ENCODE measurements around the gene LRRC71.

LRRC71 gene

DNA sequence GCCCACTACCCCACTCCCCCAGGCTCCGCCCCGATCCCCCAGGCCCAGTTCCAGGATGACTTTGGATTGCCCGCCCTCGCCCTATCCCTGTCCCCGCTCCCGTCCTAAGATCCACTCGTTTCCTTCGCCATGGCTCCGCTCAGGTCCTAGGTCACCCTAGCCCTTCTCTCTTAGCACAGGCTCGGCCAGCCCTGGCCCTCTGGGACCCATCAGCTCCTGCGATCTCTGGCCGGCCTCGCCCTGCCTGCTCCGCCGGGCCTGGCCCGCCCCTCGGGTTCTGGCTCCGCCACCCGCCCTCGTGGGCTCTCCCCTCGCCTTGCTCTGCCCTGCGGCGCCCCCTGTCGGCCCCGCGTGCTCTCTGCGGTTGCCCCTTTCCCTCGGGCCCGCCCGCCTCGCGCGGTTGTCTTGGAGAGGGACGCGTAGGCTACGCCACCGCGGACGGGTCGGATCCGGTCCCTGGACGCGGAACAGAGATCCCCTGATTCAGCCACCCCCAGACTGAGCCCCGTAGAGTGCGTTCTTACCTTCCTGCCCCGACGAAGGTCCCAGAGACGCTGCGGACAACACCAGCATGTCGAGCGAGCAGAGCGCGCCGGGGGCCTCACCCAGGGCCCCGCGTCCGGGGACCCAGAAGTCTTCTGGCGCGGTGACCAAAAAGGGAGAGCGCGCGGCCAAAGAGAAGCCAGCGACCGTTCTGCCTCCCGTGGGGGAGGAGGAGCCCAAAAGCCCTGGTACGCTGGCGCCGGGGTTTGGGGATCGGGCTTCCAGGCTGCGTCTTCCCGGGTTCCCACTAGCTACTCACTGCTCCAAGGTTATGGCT is at the start of gene LRRC71:
TSS of gene LRRC71 (plus strand) at position 400 of the 820 bp plus-strand sequence. CDS start at position 572, 172 bp downstream.
- peak; percentile 63 for DNase-seq (ENCODE audit: low read depth)
- H3K4me3 ChIP-seq (ENCODE audit: low read depth, low read length), result no peak within 1 kb of the TSS
- TF ChIP-seq CTCF (IDR thresholded peaks at IDR 0.05; ENCODE audit: low read depth, low read length) (peak; percentile 42), POLR2A (IDR thresholded peaks at IDR 0.05; ENCODE audit: extremely low read depth, insufficient read length) (no peak), MYC (IDR thresholded peaks at IDR 0.05; ENCODE audit: low read depth, low read length) (no peak)

DNA sequence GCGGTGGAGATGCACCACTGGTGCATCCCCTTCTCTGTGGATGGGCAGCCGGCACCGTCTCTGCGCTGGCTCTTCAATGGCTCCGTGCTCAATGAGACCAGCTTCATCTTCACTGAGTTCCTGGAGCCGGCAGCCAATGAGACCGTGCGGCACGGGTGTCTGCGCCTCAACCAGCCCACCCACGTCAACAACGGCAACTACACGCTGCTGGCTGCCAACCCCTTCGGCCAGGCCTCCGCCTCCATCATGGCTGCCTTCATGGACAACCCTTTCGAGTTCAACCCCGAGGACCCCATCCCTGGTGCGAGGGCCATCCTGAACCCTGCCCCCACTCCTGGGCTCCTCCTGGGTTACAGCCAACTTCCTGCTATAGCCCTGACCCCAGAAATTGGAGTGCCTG is 46.8 kb upstream of the LRRC71 start:
- no peak for DNase-seq (ENCODE audit: low read depth)
- H3K4me3 ChIP-seq (ENCODE audit: low read depth, low read length), result no peak overlapping the region
- TF ChIP-seq MYC (IDR thresholded peaks at IDR 0.05; ENCODE audit: low read depth, low read length) (no peak), CTCF (IDR thresholded peaks at IDR 0.05; ENCODE audit: low read depth, low read length) (no peak), POLR2A (IDR thresholded peaks at IDR 0.05; ENCODE audit: extremely low read depth, insufficient read length) (no peak)
- TF ChIP-seq, protein P1, sequence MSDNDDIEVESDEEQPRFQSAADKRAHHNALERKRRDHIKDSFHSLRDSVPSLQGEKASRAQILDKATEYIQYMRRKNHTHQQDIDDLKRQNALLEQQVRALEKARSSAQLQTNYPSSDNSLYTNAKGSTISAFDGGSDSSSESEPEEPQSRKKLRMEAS (IDR thresholded peaks at IDR 0.05; ENCODE audit: low read depth, low read length), result no peak

GRCh38 chr1:156874142-156874541 is 46.3 kb upstream of the LRRC71 start:
- TF ChIP-seq, protein P1 (IDR thresholded peaks at IDR 0.05; ENCODE audit: low read depth, low read length), result no peak
- TF ChIP-seq POLR2A (IDR thresholded peaks at IDR 0.05; ENCODE audit: extremely low read depth, insufficient read length) (no peak), MYC (IDR thresholded peaks at IDR 0.05; ENCODE audit: low read depth, low read length) (no peak)
- H3K4me3 ChIP-seq (ENCODE audit: low read depth, low read length), result no peak overlapping the region
- DNase-seq (ENCODE audit: low read depth), result no peak

- TF ChIP-seq CTCF (IDR thresholded peaks at IDR 0.05; ENCODE audit: low read depth, low read length) (no peak), POLR2A (IDR thresholded peaks at IDR 0.05; ENCODE audit: extremely low read depth, insufficient read length) (no peak), MYC (IDR thresholded peaks at IDR 0.05; ENCODE audit: low read depth, low read length) (no peak)
- TF ChIP-seq, protein P1 (IDR thresholded peaks at IDR 0.05; ENCODE audit: low read depth, low read length), result no peak
- no peak for DNase-seq (ENCODE audit: low read depth)
- H3K4me3 ChIP-seq (ENCODE audit: low read depth, low read length), result no peak overlapping the region
These were observed 45.7 kb upstream of the LRRC71 start for GRCh38 chr1:156874572-156875340.

DNA sequence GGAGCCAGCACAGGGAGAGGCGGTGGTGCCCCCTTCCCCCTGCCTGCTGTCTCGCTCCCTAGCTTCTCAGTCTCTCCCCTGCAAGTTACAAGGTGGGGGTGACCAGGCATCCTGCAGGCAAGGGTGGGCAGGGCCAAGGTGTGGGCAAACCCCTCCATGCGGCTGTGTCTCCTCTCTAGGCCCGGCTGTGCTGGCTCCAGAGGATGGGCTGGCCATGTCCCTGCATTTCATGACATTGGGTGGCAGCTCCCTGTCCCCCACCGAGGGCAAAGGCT is 45.2 kb upstream of the LRRC71 start:
- DNase-seq (ENCODE audit: low read depth), result no peak
- no peak overlapping the region for H3K4me3 ChIP-seq (ENCODE audit: low read depth, low read length)
- TF ChIP-seq POLR2A (IDR thresholded peaks at IDR 0.05; ENCODE audit: extremely low read depth, insufficient read length) (no peak), MYC (IDR thresholded peaks at IDR 0.05; ENCODE audit: low read depth, low read length) (no peak), CTCF (IDR thresholded peaks at IDR 0.05; ENCODE audit: low read depth, low read length) (no peak)
- TF ChIP-seq, protein P1 (IDR thresholded peaks at IDR 0.05; ENCODE audit: low read depth, low read length), result no peak

DNA sequence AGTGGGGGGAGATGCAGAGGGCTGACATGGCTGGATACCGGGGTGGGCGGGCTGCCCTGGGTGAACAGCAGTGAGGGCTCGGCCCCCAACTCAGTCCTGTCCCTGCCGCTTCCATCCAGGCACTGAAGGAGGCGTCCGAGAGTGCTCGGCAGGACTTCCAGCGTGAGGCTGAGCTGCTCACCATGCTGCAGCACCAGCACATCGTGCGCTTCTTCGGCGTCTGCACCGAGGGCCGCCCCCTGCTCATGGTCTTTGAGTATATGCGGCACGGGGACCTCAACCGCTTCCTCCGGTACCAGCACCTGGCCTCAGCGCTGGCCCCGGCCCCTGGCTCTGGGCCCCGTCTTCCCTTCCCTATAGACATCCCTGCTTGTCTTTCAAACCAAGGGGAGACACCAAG is 44.2 kb upstream of the LRRC71 start:
- TF ChIP-seq POLR2A (IDR thresholded peaks at IDR 0.05; ENCODE audit: extremely low read depth, insufficient read length) (no peak), CTCF (IDR thresholded peaks at IDR 0.05; ENCODE audit: low read depth, low read length) (no peak), MYC (IDR thresholded peaks at IDR 0.05; ENCODE audit: low read depth, low read length) (no peak)
- TF ChIP-seq, protein P1 (IDR thresholded peaks at IDR 0.05; ENCODE audit: low read depth, low read length), result no peak
- DNase-seq (ENCODE audit: low read depth), result no peak
- no peak overlapping the region for H3K4me3 ChIP-seq (ENCODE audit: low read depth, low read length)
